Dendritic cell treated with granulocyte-macrophage colony-stimulating factor and Interleukin-4, amounts not matched to agents 40 ng/mL and 50 ng/mL, for 4 days (primary cell): ENCODE data around the gene FLRT2.

Experiments
- H3K27ac Mint-ChIP-seq: one replicate; pipeline ENCODE4 v1.8.0; 2022; ENCODE audit warnings: mild to moderate bottlenecking, mixed read lengths
- H3K27me3 Mint-ChIP-seq: one replicate; pipeline ENCODE4 v1.8.0; 2022; ENCODE audit warnings: mild to moderate bottlenecking, mixed read lengths
- H3K36me3 Mint-ChIP-seq: one replicate; pipeline ENCODE4 v1.8.0; 2022; ENCODE audit warnings: low read depth, mixed read lengths
- H3K4me1 Mint-ChIP-seq: one replicate; pipeline ENCODE4 v1.8.0; 2022; ENCODE audit warnings: low read depth, mixed read lengths
- H3K4me3 Mint-ChIP-seq: one replicate; pipeline ENCODE4 v1.8.0; 2022; ENCODE audit warnings: mild to moderate bottlenecking, moderate library complexity, mixed read lengths
- H3K9me3 Mint-ChIP-seq: one replicate; pipeline ENCODE4 v1.8.0; 2022; ENCODE audit warnings: mixed read lengths
- intact Hi-C: fragments of 100-400 bp; cut with micrococcal nuclease; formaldehyde crosslinking; loops from one replicate; pipeline ENCODE4 v1.15.0; 2022

The FLRT2 gene

DNA sequence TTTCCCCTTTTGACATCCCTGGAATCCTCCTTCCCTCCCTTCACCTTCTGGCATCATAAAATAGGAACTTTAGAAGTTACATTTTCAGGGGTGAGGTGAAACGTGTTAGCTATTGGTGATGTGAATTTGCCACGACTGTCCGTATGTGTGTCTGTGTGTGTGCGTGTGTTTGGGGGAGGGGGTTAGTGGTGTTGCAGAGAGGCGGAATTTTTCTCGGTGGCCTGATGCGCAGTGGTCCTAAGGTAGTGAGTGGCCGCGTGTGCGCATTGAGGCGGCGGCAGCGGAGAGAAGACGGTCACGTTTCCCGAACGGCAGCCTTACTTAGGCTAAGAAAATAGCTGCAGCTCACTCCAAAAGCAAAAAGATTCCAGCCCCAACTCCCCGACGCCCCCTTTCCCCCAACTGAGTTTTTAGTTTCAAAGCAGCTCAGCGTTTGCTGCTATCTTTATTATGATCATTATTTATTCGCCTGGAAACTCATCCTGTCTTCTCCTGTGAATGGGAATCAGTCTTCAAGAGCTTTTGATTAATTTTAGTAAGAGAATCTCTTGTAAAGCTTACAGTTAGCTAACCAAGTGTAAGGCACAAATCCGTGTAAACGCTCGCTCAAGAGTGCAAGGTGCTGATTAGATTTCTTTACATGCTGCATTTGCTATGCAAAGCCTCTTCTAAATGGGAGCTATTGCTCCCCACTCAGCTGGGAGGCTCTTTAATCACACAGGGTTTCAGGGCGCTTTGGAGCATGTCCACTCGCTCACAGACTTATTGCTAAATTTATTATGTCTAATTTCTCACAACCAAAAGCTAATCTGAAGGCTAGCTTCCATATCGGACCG, 4.7 kb downstream of the FLRT2 start:
- Mint-ChIP-seq H3K36me3 (no peaks in the 10 kb centered on the region), H3K4me1 (peaks cover 48% of the 10 kb centered on the region), H3K4me3 (no peak overlapping the region), H3K27ac (no peak overlapping the region), H3K9me3 (no peaks in the 10 kb centered on the region), H3K27me3 (peaks cover 83% of the 10 kb centered on the region)
- intact Hi-C loops: no loop called here

DNA sequence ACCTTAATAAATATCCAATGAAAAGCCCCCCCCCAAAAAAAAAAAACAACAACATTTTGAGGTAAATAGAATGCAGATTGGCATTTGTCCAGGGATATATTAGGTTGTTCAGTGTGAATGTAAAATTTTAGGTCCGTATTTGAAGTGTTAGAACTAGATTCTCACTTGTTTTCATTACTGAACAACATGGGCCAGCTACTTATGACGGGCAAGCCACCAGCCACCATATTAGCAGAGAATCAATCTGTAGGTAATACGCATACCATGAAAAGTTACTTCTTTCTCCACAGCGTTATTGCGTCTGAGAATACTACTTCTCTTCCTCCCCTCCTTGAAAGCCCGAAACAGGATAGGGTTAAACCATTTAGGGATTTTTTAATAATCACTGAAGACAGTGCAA, 5.4 kb downstream of the FLRT2 start:
- Mint-ChIP-seq H3K4me1 (peaks cover 42% of the 10 kb centered on the region), H3K36me3 (no peaks in the 10 kb centered on the region), H3K27me3 (peaks cover 77% of the 10 kb centered on the region), H3K9me3 (no peaks in the 10 kb centered on the region), H3K4me3 (no peak overlapping the region), H3K27ac (no peak overlapping the region)
- intact Hi-C loops: no loop called here

DNA sequence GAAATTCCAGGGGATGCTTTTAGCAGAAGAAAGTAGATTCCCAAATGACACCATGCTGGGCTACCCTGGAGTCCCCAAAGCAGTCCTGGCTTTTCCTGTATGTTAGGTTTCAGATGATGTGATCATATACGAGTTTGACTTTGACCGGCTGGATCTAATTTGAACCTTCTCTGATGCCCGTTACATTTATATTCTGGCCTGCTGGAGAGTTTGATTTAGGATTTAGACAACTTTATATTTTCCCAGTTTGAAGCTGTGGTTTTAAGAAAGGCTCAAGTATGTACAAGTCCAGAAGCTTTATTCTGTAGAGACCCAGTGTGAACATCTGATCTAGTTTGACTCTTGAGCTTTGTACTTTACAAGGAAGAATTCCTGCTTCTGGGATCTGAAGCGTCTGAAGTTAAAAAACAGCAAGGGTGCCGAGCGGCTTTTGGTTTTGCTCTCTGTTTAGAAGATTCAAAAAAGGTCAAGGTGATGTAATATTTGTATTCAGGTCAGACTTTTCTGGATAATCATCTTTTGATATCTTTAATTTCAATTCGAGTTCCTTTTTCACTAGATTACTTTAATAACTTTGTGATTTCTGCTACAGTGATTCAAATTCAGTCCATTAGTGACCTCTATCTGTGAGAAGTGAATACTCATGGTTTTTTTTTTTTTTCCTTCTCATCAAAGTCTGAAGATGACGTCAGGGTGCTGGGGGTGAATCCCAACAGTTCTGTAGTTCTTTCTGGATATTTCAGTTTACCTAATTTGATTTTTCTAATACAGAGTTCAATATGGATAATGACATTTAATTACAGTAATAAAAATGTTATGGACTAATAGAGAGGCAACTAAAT, 6.3 kb downstream of the FLRT2 start:
- intact Hi-C loops: no loop called here
- Mint-ChIP-seq H3K36me3 (no peaks in the 10 kb centered on the region), H3K27ac (no peak overlapping the region), H3K27me3 (peaks cover 70% of the 10 kb centered on the region), H3K4me3 (no peak overlapping the region), H3K4me1 (peaks cover 33% of the 10 kb centered on the region), H3K9me3 (no peaks in the 10 kb centered on the region)

DNA sequence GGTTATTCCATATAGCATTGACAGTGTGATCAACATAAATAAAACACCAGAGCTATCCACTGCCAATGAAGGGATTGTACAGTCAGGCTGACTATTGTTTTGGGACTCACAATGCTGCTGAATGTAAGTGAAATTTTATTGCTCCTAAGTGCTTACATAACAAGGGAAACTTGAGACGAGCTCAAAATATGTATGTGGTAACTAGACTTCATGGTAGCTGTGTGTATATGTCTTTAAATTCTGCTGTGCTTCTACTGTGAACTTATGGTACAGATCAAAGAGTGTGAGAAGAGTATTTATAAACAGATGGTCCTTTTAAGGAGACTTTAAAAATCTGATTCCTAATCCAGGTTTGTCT, 6.9 kb downstream of the FLRT2 start:
- Mint-ChIP-seq H3K4me3 (no peak overlapping the region), H3K36me3 (no peaks in the 10 kb centered on the region), H3K27me3 (peaks cover 65% of the 10 kb centered on the region), H3K9me3 (no peaks in the 10 kb centered on the region), H3K27ac (no peak overlapping the region), H3K4me1 (peaks cover 27% of the 10 kb centered on the region)
- intact Hi-C loops: no loop called here

DNA sequence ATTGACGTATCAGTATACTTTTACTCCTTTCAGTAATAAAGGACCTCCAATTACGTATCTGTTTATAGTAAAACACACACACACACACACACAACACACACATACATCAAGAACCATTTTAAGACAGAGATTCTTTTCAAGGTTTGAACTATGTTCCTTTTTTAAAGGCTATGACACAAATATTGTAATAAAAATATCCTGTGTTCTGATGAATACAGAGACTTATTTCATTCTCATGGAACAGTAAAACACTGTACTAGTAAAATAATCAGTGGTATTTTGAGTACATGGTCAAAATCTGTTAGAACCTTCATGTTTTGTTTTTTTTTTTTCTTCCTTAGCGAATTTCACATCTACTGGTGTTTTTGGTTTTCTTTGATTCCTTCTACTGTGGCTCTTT, 7.6 kb downstream of the FLRT2 start:
- Mint-ChIP-seq H3K9me3 (no peaks in the 10 kb centered on the region), H3K4me1 (peaks cover 20% of the 10 kb centered on the region), H3K4me3 (no peak overlapping the region), H3K36me3 (no peaks in the 10 kb centered on the region), H3K27ac (no peak overlapping the region), H3K27me3 (peaks cover 58% of the 10 kb centered on the region)
- intact Hi-C loops: no loop called here

DNA sequence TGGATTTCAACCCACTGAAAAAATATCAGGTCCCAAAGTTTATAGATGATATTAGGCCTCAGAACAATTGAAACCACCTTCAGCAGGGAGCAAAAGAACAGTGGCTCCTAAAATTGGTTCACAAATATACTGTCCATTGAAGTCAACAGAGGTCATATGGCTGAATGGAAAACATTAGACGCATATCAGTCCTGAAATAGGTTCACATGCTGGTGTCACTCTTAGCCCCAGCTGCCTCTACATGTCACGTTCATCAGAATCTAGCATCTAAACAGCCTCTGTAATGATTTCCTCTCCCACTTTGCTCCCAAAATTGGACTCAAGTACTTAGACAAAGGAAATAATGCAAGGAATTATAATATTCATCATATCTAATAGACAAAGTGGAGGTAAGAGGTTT, 8.7 kb downstream of the FLRT2 start:
- Mint-ChIP-seq H3K27me3 (peaks cover 47% of the 10 kb centered on the region), H3K27ac (no peak overlapping the region), H3K4me3 (no peak overlapping the region), H3K4me1 (peaks cover 9% of the 10 kb centered on the region), H3K36me3 (no peaks in the 10 kb centered on the region), H3K9me3 (no peaks in the 10 kb centered on the region)
- intact Hi-C loops: no loop called here

DNA sequence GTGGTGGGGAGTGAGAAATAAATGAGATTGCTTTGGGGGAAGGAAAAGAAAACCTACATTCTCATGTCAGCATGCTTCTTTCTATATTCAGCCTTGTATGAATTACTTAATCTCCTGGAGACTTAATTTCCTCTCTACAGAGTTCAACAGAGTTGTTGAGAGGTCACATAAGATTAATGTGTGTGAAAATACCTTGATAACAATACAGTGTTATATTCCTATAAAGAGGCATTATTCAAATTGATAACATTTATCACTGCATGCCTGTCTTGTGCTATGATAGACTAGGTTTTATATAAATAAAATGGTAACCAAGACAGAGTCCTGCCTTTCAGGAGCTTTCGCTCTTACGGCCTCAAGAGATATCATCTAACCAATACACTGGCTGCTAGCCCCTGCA, 9.6 kb downstream of the FLRT2 start:
- H3K4me1 Mint-ChIP-seq: peaks cover 2% of the 10 kb centered on the region
- no peaks in the 10 kb centered on the region for H3K36me3 Mint-ChIP-seq
- intact Hi-C loops: no loop called here
- H3K9me3 Mint-ChIP-seq: no peaks in the 10 kb centered on the region
- no peak overlapping the region for H3K4me3 Mint-ChIP-seq
- H3K27me3 Mint-ChIP-seq: peaks cover 39% of the 10 kb centered on the region
- no peak overlapping the region for H3K27ac Mint-ChIP-seq

DNA sequence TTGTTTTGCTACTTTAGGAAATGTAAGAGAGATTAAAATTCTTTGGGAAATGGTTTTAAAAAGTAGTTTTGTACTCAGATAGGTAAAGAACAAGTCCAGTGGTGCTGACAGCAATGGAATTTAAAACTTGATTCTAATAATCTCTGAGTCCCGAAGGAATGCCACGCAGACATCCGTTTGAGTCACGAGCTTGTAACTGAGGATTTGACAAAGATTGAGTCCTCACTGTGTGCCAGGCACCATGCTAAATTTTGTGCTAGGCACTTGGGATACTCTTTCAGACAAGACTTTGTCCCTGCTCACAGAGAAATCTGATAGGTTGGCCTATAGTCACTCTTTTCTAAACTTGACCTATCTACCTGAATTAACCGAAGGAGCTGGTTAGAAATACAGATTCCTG, 12.7 kb downstream of the FLRT2 start:
- H3K4me3 Mint-ChIP-seq: no peak overlapping the region
- no peaks in the 10 kb centered on the region for H3K36me3 Mint-ChIP-seq
- intact Hi-C loops: no loop called here
- H3K27me3 Mint-ChIP-seq: peaks cover 11% of the 10 kb centered on the region
- no peaks in the 10 kb centered on the region for H3K4me1 Mint-ChIP-seq
- no peak overlapping the region for H3K27ac Mint-ChIP-seq
- H3K9me3 Mint-ChIP-seq: no peaks in the 10 kb centered on the region

DNA sequence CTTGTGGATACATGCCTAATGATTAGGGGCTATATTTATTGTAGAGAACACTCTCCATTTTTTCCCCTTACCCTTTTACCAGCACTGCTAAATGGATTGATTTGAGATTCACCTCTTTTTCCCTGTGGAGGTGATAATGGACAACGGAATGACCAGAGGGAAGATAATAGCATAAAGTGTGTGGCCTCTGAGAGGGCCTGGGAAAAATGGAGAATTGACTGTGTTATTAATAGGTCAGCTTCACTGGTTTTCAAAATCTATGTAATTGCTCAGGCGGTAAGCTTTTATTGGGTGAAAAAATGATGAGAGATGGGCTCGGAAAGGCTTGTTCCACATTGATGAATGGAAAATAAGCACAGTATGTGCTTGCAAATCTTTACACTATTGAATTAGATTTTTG, 15.8 kb downstream of the FLRT2 start:
- Mint-ChIP-seq H3K4me3 (no peak overlapping the region), H3K9me3 (no peaks in the 10 kb centered on the region), H3K27me3 (peaks cover 5% of the 10 kb centered on the region), H3K4me1 (no peaks in the 10 kb centered on the region), H3K36me3 (no peaks in the 10 kb centered on the region), H3K27ac (no peak overlapping the region)
- intact Hi-C loops: no loop called here

DNA sequence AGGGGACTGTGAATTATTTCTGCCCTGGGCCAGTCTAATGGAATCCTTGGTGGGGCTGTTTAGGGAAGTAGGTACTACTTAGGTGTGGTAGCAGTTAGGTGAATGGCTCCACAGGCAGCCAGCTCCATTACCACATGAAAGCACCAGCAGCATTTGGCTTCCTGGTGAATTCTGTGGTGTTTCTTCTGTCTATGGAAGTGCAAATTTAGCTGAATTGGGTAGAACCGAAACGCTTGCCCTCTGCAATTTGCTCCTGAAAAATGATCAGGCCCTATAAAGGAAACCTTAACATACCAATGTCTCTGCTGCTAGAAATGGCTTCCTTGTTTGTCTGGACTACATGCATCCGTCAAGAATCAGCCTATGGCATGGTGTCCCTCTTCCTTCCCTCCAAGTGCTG, 16.4 kb downstream of the FLRT2 start:
- Mint-ChIP-seq H3K27me3 (peaks cover 2% of the 10 kb centered on the region), H3K4me3 (no peak overlapping the region), H3K27ac (no peak overlapping the region), H3K9me3 (no peaks in the 10 kb centered on the region), H3K4me1 (no peaks in the 10 kb centered on the region), H3K36me3 (no peaks in the 10 kb centered on the region)
- intact Hi-C loops: no loop called here

DNA sequence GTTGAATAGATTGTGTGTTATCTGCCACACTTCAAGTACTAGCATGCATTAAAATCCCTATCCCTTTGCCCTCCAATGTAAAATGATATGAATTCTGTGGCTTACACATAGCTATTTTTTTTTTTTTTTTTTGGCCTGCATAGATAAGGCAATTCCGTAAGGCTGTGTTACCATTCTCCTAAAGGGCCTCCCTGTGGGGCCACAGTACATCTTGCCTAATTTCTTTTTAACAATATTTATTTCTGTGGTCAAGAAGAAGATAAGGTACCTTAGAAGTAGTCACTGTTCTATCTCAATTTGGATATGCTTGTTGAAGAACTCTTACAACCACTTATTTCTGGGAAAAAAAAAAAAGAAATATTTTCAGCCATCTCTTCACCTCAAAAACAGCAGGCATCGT, 19.8 kb downstream of the FLRT2 start:
- Mint-ChIP-seq H3K4me3 (no peak overlapping the region), H3K36me3 (no peaks in the 10 kb centered on the region), H3K27me3 (peaks cover 5% of the 10 kb centered on the region), H3K27ac (no peak overlapping the region), H3K9me3 (peaks cover 8% of the 10 kb centered on the region), H3K4me1 (no peaks in the 10 kb centered on the region)
- intact Hi-C loops: no loop called here

DNA sequence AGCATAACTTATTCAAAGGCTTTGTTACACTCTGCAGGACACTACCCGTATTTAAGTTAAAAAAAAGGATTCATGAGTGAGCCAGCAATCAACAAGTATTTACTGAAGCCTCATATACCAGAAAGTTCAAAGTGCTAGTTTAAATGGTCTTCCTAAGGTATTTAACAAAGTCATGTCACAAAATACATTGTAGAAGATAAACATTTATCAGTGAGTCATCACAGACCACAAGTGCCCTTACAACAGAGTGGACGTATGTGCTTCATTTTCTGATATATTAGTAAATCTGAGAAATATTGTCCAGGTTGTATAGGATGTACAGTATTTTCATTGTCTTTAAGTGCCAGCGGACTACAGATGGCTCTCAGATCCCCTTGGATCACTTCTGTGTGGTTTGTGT, 24.2 kb downstream of the FLRT2 start:
- no peaks in the 10 kb centered on the region for H3K4me1 Mint-ChIP-seq
- no peak overlapping the region for H3K27ac Mint-ChIP-seq
- no peak overlapping the region for H3K4me3 Mint-ChIP-seq
- H3K9me3 Mint-ChIP-seq: peaks cover 16% of the 10 kb centered on the region
- intact Hi-C loops: no loop called here
- H3K27me3 Mint-ChIP-seq: peaks cover 5% of the 10 kb centered on the region
- H3K36me3 Mint-ChIP-seq: no peaks in the 10 kb centered on the region

DNA sequence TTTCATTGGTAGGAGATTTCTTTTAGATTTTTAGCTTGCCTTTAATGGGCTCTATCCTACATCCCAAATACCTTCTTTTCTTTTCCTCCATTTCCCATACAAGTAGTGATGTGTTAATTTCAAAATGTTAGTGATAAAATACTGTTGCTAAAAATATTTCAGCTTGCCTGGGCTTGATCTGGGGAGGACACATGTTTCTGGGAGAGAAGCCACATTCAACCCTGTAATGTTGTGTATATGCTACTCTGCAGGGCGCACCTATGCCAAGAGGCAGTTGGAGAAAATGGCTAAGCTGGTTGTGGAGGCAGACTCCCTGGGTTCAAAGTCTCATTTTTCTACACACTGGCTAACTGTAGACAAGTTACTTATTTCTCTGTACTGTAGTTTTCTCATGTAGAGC, 26.3 kb downstream of the FLRT2 start:
- Mint-ChIP-seq H3K9me3 (peaks cover 16% of the 10 kb centered on the region), H3K27me3 (peaks cover 3% of the 10 kb centered on the region), H3K36me3 (no peaks in the 10 kb centered on the region), H3K4me3 (no peak overlapping the region), H3K4me1 (no peaks in the 10 kb centered on the region), H3K27ac (no peak overlapping the region)
- intact Hi-C loops: no loop called here

DNA sequence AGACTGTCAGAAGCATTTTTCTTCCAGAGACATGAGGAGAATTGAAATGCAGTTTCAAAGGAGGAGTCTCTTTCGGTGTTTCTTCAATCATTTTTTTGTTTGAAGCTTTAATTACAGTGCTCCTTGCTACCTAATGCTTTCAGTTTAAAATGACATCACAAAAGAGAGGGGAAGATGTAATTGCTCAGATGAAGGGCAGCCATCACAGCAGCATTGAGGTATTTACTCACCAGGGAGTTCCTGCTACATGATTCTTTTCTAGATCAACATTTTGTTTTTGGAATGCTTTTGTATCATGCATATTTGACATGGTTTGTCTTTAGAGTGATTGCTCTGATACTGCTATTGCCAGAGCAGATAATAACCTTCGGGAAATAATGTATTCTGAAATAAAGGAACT, 28.6 kb downstream of the FLRT2 start:
- Mint-ChIP-seq H3K4me1 (no peaks in the 10 kb centered on the region), H3K9me3 (peaks cover 18% of the 10 kb centered on the region), H3K36me3 (no peaks in the 10 kb centered on the region), H3K27ac (no peak overlapping the region), H3K4me3 (no peak overlapping the region), H3K27me3 (no peaks in the 10 kb centered on the region)
- intact Hi-C loops: no loop called here
